GM15510 (cell line): ENCODE data around the gene ZFP36L2.

Experiments used
- POLR2A ChIP-seq: IDR thresholded peaks from 3 replicates; pipeline ENCODE4 v1.6.1; 2011; ENCODE audit warnings: borderline replicate concordance; ENCODE audit not compliant: insufficient read length; ENCODE audit errors: extremely low read depth

The ZFP36L2 gene

DNA sequence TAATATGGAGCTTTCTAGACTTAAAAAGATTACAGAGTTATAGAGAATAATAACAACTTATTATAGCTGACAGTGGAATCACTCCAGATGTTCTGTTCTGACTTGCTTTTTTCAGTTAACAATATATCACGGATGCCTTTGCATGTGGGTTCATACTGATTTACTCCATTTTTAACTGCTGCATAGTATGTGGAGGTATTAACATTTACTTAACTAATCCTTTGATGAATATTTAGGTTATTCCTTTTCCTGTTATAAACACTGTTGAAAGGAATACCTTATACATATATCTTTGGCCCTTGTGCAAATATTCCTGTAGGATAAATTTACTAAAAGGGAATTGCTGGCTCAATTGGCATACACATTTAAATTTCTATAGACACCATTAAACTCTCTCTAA is 33.1 kb upstream of the ZFP36L2 start:
- no peak for TF ChIP-seq POLR2A

DNA sequence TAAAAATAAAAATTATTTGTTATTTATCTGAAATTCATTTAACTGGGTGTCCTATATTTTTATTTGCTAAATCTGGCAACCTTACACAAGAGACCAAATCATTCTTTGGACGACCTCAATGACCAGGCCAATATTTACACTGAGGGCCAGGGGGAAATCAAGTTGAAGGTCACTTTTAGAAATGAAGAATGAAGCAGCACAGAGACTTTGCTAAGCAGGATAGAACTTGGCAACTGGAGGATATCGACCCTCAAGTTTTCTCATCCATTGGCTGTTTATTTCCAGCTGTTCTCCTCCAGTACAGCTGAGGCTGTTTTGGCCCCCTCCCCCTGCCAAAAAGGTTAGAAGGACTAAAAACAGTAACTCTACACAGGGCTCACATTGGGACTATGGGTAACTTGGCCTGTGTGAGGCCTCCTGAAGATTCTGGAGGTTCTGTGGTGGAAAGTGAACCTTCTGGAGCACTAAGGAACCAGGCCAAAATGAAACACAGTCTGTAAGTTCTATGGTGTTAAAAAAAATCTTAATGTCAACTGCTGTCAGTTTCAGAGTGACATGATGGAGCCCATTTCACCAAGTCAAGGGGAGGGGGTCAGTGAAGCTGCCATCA is 32.2 kb upstream of the ZFP36L2 start:
- TF ChIP-seq POLR2A = no peak

DNA sequence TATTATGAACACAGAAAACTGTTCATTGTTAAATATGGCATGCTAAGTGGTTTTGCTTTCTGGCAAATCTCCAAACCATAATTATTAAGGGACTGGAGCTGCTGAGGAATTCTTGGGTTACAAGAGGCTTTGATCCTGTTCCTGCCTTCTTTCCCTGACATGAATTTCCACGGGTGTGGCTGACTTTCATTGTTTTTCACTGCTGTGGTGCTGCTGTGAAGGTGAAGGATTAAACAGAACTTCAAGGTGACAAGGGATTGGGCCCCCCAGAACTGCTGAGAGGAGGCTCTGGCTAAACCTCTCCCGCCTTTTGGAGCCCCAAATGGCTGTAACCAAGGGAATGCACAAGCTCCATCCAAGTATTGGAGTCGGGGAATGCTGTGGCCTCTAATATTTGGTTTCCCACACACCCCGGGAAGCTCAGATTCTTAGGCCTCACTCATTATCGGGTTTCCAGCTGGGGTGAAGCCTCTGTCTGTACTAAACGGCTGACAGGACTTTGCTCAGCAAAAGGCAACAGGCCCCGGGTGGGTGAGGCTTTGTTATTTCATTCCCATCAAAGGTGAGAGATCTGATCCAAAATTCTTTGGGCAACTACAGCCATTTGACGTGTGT is 29.0 kb upstream of the ZFP36L2 start:
- no peak for TF ChIP-seq POLR2A

GRCh38 chr2:43254331-43254730 is 27.9 kb upstream of the ZFP36L2 start:
- TF ChIP-seq POLR2A = no peak

- TF ChIP-seq POLR2A = no peak
Observed at GRCh38 chr2:43251171-43251731, 24.8 kb upstream of the ZFP36L2 start.

DNA sequence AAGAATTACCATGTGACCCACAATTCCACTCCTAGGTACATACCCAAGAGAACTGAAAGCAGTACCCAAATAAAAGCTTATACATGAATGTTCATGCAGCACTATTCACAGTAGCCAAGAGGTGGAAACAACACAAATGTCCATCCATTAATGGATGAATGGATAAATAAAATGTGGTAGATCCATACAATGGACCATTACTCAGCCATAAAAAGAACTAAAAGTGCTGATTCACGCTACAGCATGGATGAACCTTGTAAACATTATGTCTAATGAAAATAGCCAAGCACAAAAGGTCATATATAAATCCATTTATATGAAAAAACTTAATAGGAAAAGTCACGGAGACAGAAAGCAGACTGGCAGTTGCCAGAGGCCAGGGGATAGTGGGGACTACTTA is 23.6 kb upstream of the ZFP36L2 start:
- no peak for TF ChIP-seq POLR2A

DNA sequence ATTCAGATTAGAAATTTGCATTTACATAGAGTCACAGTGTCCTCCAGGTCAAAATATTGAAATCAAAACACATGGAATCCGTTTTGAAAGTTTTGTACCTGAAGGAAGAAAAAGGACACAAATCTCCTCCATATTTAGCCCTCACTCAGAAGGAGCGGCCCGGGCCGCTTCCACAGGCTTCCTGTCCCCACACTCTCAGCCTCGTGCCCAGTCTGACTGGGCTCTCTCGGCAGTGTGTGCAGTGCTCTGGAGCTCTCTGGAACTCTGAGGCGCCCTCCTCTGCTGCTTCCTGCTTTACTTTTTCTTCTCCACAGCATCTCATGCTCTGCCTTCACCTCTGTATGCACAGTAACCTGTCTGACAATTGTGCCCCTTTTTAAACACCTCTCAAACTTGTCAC is 22.2 kb upstream of the ZFP36L2 start:
- no peak for TF ChIP-seq POLR2A

DNA sequence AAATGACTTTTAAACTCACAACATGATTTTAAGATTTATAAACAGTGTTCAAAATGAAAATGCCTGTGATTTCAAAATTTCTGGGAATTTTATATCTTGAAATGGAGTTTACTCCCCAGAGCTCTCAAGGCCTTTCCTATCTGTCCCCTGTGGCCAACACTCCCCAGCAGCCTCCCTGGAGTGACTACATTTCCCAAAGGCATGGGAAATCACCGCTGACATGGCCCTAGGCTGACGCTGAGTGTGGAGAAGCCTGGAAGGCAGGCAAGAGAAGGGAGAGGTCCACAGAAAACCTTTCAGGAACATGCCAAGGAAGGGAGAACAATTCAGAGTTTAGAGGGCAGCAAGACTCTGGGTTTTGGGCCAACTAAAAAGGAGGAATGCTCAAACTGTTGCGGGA is 20.2 kb upstream of the ZFP36L2 start:
- no peak for TF ChIP-seq POLR2A

- no peak for TF ChIP-seq POLR2A
Observed at GRCh38 chr2:43241558-43241957, 15.2 kb upstream of the ZFP36L2 start.

- no peak for TF ChIP-seq POLR2A
Observed at GRCh38 chr2:43240766-43241150, 14.4 kb upstream of the ZFP36L2 start.

GRCh38 chr2:43239981-43240765 is 13.8 kb upstream of the ZFP36L2 start:
- TF ChIP-seq POLR2A = no peak

DNA sequence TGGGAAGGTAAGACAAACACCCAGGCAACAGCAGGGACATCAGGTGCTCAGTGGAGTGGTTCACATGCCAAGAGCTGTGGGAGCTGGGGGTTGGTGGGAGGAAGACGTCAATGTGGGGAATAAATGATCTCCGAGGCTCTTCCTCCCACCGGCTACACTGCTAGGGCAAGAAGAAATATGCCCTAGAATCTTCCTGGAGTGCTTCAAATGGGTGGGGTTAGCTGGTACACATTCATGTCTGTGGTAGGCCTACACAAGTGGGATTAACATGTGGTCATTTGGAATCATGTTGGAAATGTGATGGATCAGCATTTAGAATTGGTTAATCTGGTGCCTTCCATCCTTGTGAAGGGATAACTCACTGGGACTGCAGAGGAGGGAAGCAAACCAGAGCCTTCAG is 12.4 kb upstream of the ZFP36L2 start:
- TF ChIP-seq POLR2A = no peak

- TF ChIP-seq POLR2A = no peak
Observed at GRCh38 chr2:43238176-43238575, 11.8 kb upstream of the ZFP36L2 start.

DNA sequence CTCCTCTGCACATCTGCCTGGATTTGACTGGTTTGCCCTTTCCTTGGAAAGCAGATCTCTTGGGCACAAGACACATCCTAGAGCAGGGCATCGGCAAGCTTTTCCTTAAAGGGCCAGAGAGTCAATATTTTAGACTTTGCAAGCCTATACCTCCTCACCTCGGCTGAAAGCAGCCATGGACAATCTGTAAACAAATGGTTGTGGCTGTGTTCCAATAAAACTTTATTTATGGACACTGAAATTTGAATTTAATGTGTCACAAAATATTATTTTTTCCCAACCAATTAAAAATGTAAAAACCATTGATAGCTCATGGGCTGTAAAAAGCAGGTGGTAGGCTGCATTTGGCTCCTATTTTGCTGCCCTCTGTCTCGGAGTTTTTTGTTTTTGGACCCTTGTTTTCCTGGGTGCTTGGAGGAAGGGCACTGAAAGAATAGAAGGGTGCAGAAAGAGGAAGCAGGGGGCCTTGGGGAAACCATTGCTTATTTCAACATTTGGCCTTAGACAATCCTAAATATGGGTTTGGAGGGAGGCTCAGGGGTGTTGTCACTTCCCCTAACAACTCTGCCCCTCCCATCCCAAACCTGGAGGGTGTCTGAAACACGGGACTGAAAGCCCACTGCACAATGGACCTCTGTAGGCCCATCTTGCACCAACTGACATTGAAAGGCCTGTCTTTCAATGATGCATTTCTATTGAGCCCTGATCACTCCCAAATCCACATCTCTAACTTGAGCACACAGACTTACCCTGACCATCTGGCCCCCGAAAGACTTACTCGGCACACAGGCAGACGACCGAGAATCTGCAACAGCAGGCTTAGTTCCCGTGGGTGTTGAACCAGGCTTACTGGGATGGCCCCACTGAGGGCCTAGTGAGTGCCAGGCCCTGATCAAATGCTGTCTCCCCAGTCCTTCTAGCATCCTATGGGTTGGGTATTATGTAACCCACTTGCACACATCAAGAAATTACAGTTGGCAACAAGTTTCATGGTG is 7.1 kb upstream of the ZFP36L2 start:
- TF ChIP-seq POLR2A = no peak
